ENCODE data around the gene TPST2. TPM values are rescaled to one million over a fixed set of nuclear protein-coding genes. Genes with fewer than 3 reads are reported as not detected.

The TPST2 gene
- total and polyA plus RNA-seq, 10 of the 15 experiments (the other 5 are each of a cell fraction or from before 2014, with no cell fraction given), result 6.3 to 33.7 (median 28.4) TPM

DNA sequence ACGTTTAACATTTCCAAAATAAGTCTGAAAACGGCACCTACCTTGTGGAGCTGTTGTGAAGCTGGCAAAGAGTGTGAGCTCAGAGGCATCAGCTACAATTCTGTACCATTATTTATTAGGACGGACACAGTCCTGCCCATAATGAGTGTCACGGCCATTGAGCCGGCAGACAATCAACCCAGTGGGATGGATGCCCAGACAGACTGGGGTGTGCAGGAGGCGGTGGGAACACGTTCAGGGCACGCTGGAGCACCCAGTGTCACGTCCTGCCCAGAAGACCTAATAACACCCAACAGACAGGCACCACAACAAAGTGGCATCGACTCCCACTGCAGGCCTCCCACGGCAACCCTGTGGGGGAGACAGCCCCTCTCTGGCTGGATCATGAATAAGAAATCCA, 34.5 kb downstream of the TPST2 start:
- H3K36me3 ChIP-seq (ENCODE audit: control insufficient read depth in 2 of 2, insufficient read depth in 2 of 2, low read length in 1 of 2), result no peaks in the 10 kb centered on the region; a peak in 3 of 4 replicates
- no TSS peak for BruUV-seq (replicated peaks)
- ChIA-PET POLR2A (no interaction called here), CTCF (interaction anchor here (1.5 kb wide), 1 partner anchor 9 kb away, joined by 5 read pairs; no protein-coding TSS in a partner anchor), SMC1A (ENCODE audit: uncharacterized antibody, unreplicated experiment) (no interaction called here), RAD21 (ENCODE audit: unreplicated experiment) (no interaction called here)
- intact Hi-C loops (cut with micrococcal nuclease; ENCODE audit: unreplicated experiment) (no loop called here), in situ Hi-C loops (cut with MboI) (no loop called here)
- H3K79me2 ChIP-seq (ENCODE audit: control insufficient read depth, insufficient read depth, low read length), result no peaks in the 10 kb centered on the region; the same call in none of the 2 replicates
- H4K20me1 ChIP-seq (ENCODE audit: control insufficient read depth, insufficient read depth), result no peaks in the 10 kb centered on the region
- no peak overlapping the region for H3K27ac ChIP-seq (ENCODE audit: control insufficient read depth, insufficient read depth)
- TF ChIP-seq PML (IDR thresholded peaks at IDR 0.05; ENCODE audit: low read length), result no peak
- no peak for TF ChIP-seq RELA (IDR thresholded peaks at IDR 0.05; ENCODE audit: borderline replicate concordance, partially characterized antibody)
- no peak for TF ChIP-seq JUNB (IDR thresholded peaks at IDR 0.05)
- no peak for TF ChIP-seq DPF2 (IDR thresholded peaks at IDR 0.05)
- no peak for TF ChIP-seq ZNF274 (IDR thresholded peaks at IDR 0.05; ENCODE audit: insufficient read depth, insufficient read length)
- no peak for TF ChIP-seq MYC (IDR thresholded peaks at IDR 0.05; ENCODE audit: insufficient read depth, insufficient read length, insufficient replicate concordance, low read length, severe bottlenecking)
- TF ChIP-seq, protein P1, sequence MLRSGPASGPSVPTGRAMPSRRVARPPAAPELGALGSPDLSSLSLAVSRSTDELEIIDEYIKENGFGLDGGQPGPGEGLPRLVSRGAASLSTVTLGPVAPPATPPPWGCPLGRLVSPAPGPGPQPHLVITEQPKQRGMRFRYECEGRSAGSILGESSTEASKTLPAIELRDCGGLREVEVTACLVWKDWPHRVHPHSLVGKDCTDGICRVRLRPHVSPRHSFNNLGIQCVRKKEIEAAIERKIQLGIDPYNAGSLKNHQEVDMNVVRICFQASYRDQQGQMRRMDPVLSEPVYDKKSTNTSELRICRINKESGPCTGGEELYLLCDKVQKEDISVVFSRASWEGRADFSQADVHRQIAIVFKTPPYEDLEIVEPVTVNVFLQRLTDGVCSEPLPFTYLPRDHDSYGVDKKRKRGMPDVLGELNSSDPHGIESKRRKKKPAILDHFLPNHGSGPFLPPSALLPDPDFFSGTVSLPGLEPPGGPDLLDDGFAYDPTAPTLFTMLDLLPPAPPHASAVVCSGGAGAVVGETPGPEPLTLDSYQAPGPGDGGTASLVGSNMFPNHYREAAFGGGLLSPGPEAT (IDR thresholded peaks at IDR 0.05; ENCODE audit: low read depth), result no peak
- TF ChIP-seq CBX5 (IDR thresholded peaks at IDR 0.05; ENCODE audit: low read depth), result no peak
- H2AFZ ChIP-seq (ENCODE audit: control insufficient read depth, low read depth, low read length), result no peak overlapping the region
- H3K4me3 ChIP-seq, result no peak overlapping the region
- FAIRE-seq (no peak), ATAC-seq (no peak), DNase-seq (ENCODE audit: low read depth, low spot score) (no peak)
- no peaks in the 10 kb centered on the region for H3K27me3 ChIP-seq (replicated peaks in 1 of 2; ENCODE audit: control insufficient read depth in 2 of 2, insufficient read depth in 2 of 2, low read length in 1 of 2)
- H3K9me3 ChIP-seq (replicated peaks; ENCODE audit: control insufficient read depth, insufficient read depth, low read length), result no peaks in the 10 kb centered on the region
- 90% methylated on average over 11 of the region's 11 CpGs for WGBS (ENCODE audit: insufficient coverage, insufficient replicate concordance, low lambda C conversion rate, missing lambda C conversion rate)
- H3K4me2 ChIP-seq (ENCODE audit: control insufficient read depth, insufficient read depth), result no peak overlapping the region
- H3K9ac ChIP-seq (ENCODE audit: control insufficient read depth, insufficient read depth, low read length), result no peak overlapping the region
- no peaks in the 10 kb centered on the region for H3K4me1 ChIP-seq (ENCODE audit: control insufficient read depth, insufficient read depth, low read length)
